Epithelial cell of proximal tubule (primary cell): ENCODE measurements around the gene DENND5B. TPM values are rescaled to one million over a fixed set of nuclear protein-coding genes. Genes with fewer than 3 reads are reported as not detected.
"Not testable (repeated sequence)": the region's sequence is repeated elsewhere in the genome, so short reads cannot be mapped to it uniquely, and the experiment has no call there.

ENCODE experiments used
- DNase-seq: peaks from one replicate; pipeline ENCODE4 v3.0.0-alpha.2; 2011; ENCODE audit warnings: low read depth
- H3K4me3 ChIP-seq: 2 replicates; pipeline ENCODE4 v1.5.1; 2011; ENCODE audit warnings: low read depth, mild to moderate bottlenecking, low read length
- total RNA-seq: library from RNA; depleted of rRNA; stranded (reverse); fragments of >200 nt; gene quantifications from 2 replicates; pipeline ENCODE4 v1.2.3, GENCODE V29; 2015
- TF ChIP-seq, protein P1 (sequence below): conservative IDR thresholded peaks from 2 replicates; pipeline ENCODE4 v1.5.1; 2012; ENCODE audit warnings: low read depth, mild to moderate bottlenecking, low read length

DENND5B gene
- total RNA-seq, 1 donor from 2014 or later: 8.6 TPM

DNA sequence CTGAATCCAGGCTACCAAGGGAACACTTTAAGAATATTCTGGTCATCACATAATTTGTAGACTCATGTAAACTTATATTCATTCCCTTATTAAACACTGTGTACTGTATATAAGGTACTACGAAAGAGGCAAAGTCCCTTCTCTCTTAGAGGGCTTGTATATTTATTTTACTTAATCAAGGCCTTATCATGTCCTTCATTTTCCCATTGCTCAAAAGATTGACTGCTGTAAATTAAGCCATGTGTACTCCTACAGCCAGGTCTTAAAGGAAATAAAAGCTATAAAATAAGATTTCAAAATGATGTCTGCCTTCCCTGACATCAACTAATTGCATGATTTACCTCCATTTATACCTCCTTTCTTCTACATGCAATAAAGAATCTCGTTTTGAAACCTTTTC is 5.0 kb downstream of the DENND5B start:
- TF ChIP-seq, protein P1, sequence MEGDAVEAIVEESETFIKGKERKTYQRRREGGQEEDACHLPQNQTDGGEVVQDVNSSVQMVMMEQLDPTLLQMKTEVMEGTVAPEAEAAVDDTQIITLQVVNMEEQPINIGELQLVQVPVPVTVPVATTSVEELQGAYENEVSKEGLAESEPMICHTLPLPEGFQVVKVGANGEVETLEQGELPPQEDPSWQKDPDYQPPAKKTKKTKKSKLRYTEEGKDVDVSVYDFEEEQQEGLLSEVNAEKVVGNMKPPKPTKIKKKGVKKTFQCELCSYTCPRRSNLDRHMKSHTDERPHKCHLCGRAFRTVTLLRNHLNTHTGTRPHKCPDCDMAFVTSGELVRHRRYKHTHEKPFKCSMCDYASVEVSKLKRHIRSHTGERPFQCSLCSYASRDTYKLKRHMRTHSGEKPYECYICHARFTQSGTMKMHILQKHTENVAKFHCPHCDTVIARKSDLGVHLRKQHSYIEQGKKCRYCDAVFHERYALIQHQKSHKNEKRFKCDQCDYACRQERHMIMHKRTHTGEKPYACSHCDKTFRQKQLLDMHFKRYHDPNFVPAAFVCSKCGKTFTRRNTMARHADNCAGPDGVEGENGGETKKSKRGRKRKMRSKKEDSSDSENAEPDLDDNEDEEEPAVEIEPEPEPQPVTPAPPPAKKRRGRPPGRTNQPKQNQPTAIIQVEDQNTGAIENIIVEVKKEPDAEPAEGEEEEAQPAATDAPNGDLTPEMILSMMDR: no peak
- DNase-seq: no peak

DNA sequence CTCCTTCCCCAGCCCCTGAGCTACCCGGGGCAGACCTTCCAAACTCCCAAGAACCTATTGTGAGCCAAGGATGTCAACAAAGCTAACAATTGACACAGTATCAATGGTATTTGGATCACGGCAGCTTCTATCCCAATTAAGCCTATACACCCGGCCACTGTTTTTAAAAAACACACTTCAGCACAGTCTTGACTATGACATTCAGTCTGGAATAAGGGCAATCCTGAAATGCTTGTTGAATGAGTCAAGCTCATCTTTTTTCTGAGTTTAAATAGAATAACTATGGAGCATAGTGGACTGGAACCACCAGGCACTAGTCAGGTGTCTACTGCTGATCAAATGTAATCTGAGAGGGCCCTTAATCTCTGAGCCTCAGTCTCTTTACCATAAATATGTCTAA is 5.7 kb downstream of the DENND5B start:
- TF ChIP-seq, protein P1: no peak
- no peak overlapping the region for H3K4me3 ChIP-seq
- no peak for DNase-seq

More for the DNA sequence above, 5.0 kb downstream of the DENND5B start:
- H3K4me3 ChIP-seq: no peak overlapping the region

DNA sequence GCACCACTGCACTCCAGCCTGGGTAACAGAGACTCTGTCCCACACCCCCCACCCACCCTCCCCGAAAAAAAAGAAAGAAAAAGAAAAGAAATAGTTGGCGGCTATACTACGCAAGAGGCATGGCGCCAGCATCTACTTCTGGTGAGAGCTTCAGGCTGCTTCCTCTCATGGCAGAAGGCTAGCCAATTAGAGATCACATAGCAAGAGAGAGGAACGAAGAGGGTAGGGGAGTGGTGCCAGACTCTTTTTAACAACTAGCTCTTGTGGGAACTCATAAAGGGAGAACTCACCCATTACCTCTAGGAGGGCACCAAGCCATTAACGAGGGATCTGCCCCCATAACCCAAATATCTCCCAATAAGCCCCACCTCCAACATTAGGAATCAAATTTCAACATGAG is 6.2 kb downstream of the DENND5B start:
- TF ChIP-seq, protein P1: no peak
- H3K4me3 ChIP-seq: no peak overlapping the region
- DNase-seq: no peak

DNA sequence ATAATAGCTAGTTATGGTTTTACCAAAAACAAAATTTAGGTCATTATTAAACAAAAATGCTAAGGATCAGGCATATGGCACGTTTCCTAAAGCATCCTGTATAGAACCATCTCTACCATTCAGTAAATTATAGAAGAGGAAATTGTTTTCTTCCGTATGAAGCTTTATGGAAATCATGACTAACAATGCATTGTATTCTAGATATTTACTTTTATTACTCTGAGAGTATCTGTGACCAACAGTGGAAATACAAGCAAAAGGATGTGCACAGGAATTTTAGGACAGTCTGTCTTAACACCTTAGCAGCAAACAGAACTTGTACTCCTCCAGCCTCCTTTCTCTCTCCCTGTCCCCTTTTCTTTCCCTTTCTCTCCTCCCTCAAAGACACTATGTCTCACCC is 7.1 kb downstream of the DENND5B start:
- TF ChIP-seq, protein P1: no peak
- no peak overlapping the region for H3K4me3 ChIP-seq
- DNase-seq: no peak

DNA sequence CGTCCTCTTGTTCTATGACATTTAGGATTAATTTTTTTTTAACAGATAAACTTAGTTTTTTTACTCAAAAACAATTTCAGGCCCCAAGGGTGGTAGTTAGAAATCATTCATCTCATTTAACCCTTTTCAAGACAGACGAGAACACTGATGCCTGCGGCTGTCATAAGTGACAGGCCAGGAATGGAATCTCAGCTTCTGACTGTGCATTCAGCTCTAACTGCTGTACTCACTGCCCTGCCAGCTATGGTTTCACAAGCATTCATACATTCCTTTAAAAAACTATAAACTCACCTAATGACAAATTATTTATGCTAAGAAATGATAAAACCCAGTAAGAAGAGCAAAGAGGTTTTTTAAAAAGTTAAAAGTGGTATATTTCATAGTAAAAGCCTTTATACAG is 8.8 kb downstream of the DENND5B start:
- TF ChIP-seq, protein P1: no peak
- DNase-seq: no peak
- no peak overlapping the region for H3K4me3 ChIP-seq

DNA sequence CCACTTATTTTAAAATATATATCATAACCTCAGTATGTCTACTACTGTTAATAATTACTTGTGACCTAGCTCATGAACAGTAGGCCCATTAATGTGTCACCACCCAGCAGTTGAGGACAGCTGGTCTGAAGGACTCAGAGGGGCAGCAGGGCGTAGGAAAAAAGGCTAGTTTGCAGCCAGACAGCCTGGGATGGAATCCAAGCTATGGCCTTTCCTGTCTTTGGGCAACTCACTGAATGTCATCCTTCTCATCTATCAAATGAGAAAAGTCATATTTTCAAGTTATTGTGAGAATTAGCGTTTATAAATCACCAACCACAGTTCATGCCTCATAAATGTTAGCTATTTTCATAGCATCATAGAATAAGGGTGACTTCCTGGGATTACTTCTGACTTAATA is 12.3 kb downstream of the DENND5B start:
- no peak for DNase-seq
- no peak overlapping the region for H3K4me3 ChIP-seq
- TF ChIP-seq, protein P1: no peak

DNA sequence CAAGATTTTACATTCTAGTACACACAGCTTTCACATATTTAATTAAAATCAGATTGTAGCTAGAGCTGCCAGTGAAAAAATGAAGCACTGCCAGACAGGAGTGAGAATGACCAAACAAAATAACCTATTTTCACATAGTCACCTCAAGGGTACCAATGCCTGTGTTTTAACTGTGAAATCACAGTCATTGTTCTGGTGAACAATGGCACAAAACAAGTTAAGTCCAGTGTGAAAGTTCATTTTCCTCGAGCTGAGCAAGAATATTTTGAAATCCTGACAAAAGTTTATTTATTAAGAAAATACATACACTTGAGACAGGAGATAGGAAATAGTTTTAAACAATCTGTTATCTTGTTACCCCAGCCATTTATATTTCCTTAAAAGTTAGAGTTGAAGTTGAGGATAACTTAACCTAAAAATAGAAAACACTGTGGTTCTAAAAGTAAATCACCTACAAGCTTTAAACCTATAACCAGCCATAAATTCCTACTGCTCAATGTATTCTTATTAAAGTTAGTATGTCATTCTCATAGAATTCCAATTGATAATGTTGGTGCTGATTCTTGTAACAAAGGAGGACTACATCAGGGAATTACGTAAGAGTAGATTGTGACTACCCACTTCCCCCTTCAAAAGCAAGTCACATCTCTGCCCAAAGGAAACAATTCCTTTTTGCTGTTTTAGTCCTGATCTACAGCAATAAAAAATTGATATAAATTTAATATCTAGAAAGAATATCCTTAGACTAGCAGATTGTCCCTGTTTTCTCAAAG is 15.9 kb downstream of the DENND5B start:
- H3K4me3 ChIP-seq: no peak overlapping the region
- TF ChIP-seq, protein P1: no peak
- DNase-seq: no peak

DNA sequence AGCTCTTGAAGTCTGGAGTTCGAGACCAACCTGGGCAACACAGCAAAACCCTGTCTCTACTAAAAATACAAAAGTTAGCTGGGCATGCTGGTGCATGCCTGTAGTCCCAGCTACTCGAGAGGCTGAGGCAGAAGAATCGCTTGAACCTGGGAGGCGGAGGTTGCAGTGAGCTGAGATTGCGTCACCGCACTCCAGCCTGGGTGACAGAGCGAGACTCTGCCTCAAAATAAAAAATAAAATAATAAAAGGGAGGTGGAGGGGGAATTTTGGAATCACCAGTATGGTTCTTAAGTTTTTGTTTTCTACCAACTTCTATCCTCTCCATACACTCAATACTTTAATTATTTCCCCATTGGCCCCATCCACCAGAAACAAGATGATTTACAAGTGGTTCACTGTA is 16.6 kb downstream of the DENND5B start:
- not testable (repeated sequence) for H3K4me3 ChIP-seq, DNase-seq
